Myocyte (in vitro differentiated cells): ENCODE data around the gene CCNG2. TPM values are rescaled to one million over a fixed set of nuclear protein-coding genes. Genes with fewer than 3 reads are reported as not detected.
A peak's percentile ranks its signal among the peaks of the same experiment; 100 is the strongest.

Experiments used
- DNase-seq: peaks from one replicate; pipeline ENCODE4 v3.0.0-alpha.2; 2012; ENCODE audit warnings: low read depth
- total RNA-seq: library from RNA; depleted of rRNA; stranded (reverse); fragments of >200 nt; gene quantifications from 2 replicates; pipeline ENCODE4 v1.2.3, GENCODE V29; 2014

Gene CCNG2
- total RNA-seq, 1 donor from 2014 or later, result 65.9 TPM

DNA sequence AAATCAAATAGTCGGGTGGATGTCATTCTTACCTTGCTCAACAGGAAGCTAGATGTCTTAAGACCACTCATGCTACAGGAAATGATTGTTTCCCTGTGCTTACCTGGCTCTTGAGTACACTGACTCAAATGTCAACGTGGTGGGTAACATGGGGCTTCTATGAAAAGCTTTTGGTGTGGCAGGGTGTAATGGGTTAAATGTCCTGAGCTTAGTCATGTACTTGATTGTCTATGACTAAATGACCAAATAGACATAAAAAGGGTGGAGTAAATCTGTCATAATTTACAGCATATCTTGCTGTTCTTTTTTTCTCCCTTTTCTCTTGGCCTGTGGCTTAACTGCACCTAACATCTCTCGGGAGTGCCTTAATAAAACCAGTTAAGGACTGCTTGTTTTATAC, 44.9 kb downstream of the CCNG2 start:
- no peak for DNase-seq

- no peak for DNase-seq
These were observed 45.5 kb downstream of the CCNG2 start for GRCh38 chr4:77202491-77202890.

- peak; percentile 79 for DNase-seq
These were observed 46.6 kb downstream of the CCNG2 start for GRCh38 chr4:77203380-77204197.

DNA sequence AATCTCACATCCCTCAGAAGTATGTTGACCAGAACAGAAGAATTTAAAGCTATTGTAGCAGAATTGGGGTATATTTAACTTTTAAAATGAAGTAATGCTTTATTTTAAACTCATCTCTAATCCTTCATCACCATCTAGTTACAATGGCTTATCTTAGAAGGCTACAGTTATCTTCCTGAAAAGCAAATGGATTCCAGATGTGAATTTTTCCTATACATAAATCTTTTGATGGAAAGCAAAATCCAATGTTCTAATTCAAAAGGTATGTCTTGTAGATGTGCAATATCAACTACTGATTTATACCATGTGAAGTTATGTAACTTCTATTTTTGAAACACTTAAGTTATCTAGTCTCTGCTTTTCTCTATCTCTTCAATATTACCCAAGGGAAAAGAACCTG, 47.6 kb downstream of the CCNG2 start:
- DNase-seq, result no peak

GRCh38 chr4:77209012-77209411, 52.0 kb downstream of the CCNG2 start:
- no peak for DNase-seq

GRCh38 chr4:77209936-77210335, 52.9 kb downstream of the CCNG2 start:
- DNase-seq, result no peak

DNA sequence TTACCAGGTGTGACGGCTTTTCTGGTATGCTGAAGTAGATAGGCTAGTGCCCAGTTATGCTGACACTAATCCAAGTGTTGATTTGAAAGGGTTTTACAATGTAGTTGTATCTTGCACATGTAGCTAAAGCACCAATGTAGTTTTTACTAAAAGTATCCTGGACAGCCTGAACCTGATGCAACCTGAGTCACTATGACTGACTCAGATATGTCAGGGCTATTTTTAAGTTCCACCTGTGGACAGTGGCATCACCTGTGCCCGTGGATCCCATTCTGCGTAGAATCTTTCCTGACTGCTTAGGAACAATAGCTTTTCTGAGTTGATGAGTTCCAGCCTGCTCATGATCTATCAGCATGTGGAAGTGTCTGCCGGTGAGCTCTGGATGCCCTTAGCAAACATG, 58.1 kb downstream of the CCNG2 start:
- no peak for DNase-seq

DNA sequence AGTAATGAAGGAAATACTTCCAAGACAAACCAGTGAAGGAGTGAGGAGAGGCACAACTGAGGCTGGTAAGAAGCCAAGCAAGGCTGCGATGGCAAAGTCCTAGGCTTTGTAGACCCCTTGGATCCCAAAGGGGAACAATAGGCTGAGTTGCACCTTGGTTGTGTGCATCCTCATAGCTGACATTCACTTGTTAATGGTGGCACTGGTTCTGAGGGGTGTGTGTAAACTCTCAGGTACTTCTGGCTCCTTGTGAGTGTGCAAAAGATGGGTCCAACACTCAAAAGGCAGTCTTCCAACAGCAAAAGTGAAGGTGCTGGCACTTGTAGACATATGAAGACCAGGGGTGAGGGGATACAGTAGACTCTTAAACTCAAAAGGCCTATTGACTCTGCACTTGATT, 60.5 kb downstream of the CCNG2 start:
- no peak for DNase-seq

GRCh38 chr4:77219266-77219665, 62.3 kb downstream of the CCNG2 start:
- no peak for DNase-seq

Other genes starting within 250 kb of the CCNG2 start
- 321 and 381 TPM in 2 replicates for gene SEPTIN11, start 207.5 kb upstream of the CCNG2 start, total RNA-seq
- gene CCNI, start 81.2 kb upstream of the CCNG2 start, total RNA-seq, result 202 and 253 TPM in 2 replicates